Activated CD8-positive, alpha-beta T cell treated with anti-CD3 and anti-CD28 coated beads for 36 hours (primary cell): Measurements from ENCODE around the gene KIAA1549. TPM values are rescaled to one million over a fixed set of nuclear protein-coding genes. Genes with fewer than 3 reads are reported as not detected.

Experiments used
- ATAC-seq: fragments of 200-7000 bp; cut with Tn5 transposase; one replicate; pipeline ENCODE4 v1.10.0; 2021; ENCODE audit warnings: mild to moderate bottlenecking, moderate library complexity
- CTCF ChIA-PET: fragments of 350-600 bp; sonication (Branson Sonifier 250); formaldehyde crosslinking; loops from one replicate; lab custom pipeline; 2021; ENCODE audit warnings: antibody characterized with exemption; lab: Charles Lee
- POLR2A ChIA-PET: fragments of 350-600 bp; sonication (Branson Sonifier 250); formaldehyde crosslinking; loops from one replicate; lab custom pipeline; 2021; ENCODE audit warnings: antibody characterized with exemption; lab: Charles Lee
- DNase-seq: peaks from one replicate; pipeline ENCODE4 v3.0.0-alpha.2; 2020
- H3K27ac Mint-ChIP-seq: one replicate; pipeline ENCODE4 v1.8.0; 2021; ENCODE audit warnings: mild to moderate bottlenecking, mixed read lengths
- H3K27me3 Mint-ChIP-seq: one replicate; pipeline ENCODE4 v1.8.0; 2021; ENCODE audit warnings: mixed read lengths
- H3K36me3 Mint-ChIP-seq: one replicate; pipeline ENCODE4 v1.8.0; 2021; ENCODE audit warnings: low read depth, mixed read lengths
- H3K4me1 Mint-ChIP-seq: one replicate; pipeline ENCODE4 v1.8.0; 2021; ENCODE audit warnings: low read depth, mixed read lengths
- H3K4me3 Mint-ChIP-seq: one replicate; pipeline ENCODE4 v1.8.0; 2021; ENCODE audit warnings: mild to moderate bottlenecking, moderate library complexity, mixed read lengths
- H3K9me3 Mint-ChIP-seq: one replicate; pipeline ENCODE4 v1.8.0; 2021; ENCODE audit warnings: mixed read lengths
- CTCF ChIP-seq: fragments of 200-600 bp; IDR thresholded peaks from one replicate; pipeline ENCODE4 v1.8.0; 2022; ENCODE audit warnings: antibody characterized with exemption, mild to moderate bottlenecking
- intact Hi-C: fragments of 100-400 bp; cut with micrococcal nuclease; formaldehyde crosslinking; loops from one replicate; pipeline ENCODE4 v1.10.0; 2022
- total RNA-seq, 2 experiments: library from RNA; stranded (reverse); gene quantifications; one replicate each; pipeline ENCODE4 v1.2.3, GENCODE V29; 2021

KIAA1549 gene
- total RNA-seq, 2 experiments from 2014 or later, result 1.3 to 1.5 TPM

DNA sequence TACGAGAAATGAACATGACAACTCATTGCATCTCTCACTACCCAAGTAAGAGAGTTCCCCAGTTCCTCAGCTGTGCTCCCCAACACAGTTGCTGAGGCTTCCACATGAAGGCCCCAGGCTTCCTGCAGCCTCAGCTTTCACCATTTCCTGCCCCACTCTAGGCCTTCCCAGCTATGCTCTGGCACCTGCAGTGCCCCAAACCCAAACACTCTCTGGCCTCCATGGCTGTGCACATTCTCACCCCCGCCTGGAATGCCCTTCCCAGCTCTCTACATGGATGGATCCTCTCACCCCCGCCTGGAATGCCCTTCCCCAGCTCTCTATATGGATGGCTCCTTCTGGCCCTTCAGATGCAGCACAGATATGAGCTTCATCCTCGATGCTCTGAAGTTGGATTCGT is 61.3 kb downstream of the KIAA1549 start:
- no peak overlapping the region for H3K27ac Mint-ChIP-seq
- H3K27me3 Mint-ChIP-seq, result peaks cover 2% of the 10 kb centered on the region
- CTCF ChIA-PET, result interaction anchor here (0.9 to 2.6 kb wide), 3 partner anchors 16 to 34 kb away, joined by 3 to 9 read pairs (median 3); no protein-coding TSS in a partner anchor

GRCh38 chr7:138919216-138919615 is 62.0 kb downstream of the KIAA1549 start:
- ChIA-PET POLR2A (no interaction called here), CTCF (interaction anchor here (0.9 to 2.6 kb wide), 3 partner anchors 16 to 33 kb away, joined by 3 to 9 read pairs (median 3); no protein-coding TSS in a partner anchor)
- Mint-ChIP-seq H3K27ac (no peak overlapping the region), H3K9me3 (no peaks in the 10 kb centered on the region), H3K4me1 (peaks cover 4% of the 10 kb centered on the region), H3K4me3 (no peak overlapping the region), H3K27me3 (peaks cover 3% of the 10 kb centered on the region), H3K36me3 (no peaks in the 10 kb centered on the region)
- intact Hi-C loops, result no loop called here
- ATAC-seq, result no peak
- no peak for DNase-seq
- no peak for TF ChIP-seq CTCF

More for the DNA sequence above, 61.3 kb downstream of the KIAA1549 start:
- H3K9me3 Mint-ChIP-seq, result no peaks in the 10 kb centered on the region
- no peaks in the 10 kb centered on the region for H3K36me3 Mint-ChIP-seq
- ATAC-seq, result no peak
- intact Hi-C loops, result no loop called here
- no peak for TF ChIP-seq CTCF
- peaks cover 4% of the 10 kb centered on the region for H3K4me1 Mint-ChIP-seq
- no peak overlapping the region for H3K4me3 Mint-ChIP-seq
- DNase-seq, result no peak
- POLR2A ChIA-PET, result interaction anchor here (1.0 kb wide), 1 partner anchor 14 kb away, joined by 3 read pairs; no protein-coding TSS in a partner anchor

GRCh38 chr7:138918756-138919155 is 62.4 kb downstream of the KIAA1549 start:
- H3K27ac Mint-ChIP-seq, result no peak overlapping the region
- ChIA-PET POLR2A (no interaction called here), CTCF (interaction anchor here (1.3 to 2.6 kb wide), 2 partner anchors 24 to 32 kb away, joined by 3 to 9 read pairs; no protein-coding TSS in a partner anchor)
- peaks cover 3% of the 10 kb centered on the region for H3K27me3 Mint-ChIP-seq
- TF ChIP-seq CTCF, result no peak
- no peaks in the 10 kb centered on the region for H3K36me3 Mint-ChIP-seq
- no peak overlapping the region for H3K4me3 Mint-ChIP-seq
- DNase-seq, result no peak
- ATAC-seq, result no peak
- no peaks in the 10 kb centered on the region for H3K9me3 Mint-ChIP-seq
- peaks cover 4% of the 10 kb centered on the region for H3K4me1 Mint-ChIP-seq
- intact Hi-C loops, result no loop called here

DNA sequence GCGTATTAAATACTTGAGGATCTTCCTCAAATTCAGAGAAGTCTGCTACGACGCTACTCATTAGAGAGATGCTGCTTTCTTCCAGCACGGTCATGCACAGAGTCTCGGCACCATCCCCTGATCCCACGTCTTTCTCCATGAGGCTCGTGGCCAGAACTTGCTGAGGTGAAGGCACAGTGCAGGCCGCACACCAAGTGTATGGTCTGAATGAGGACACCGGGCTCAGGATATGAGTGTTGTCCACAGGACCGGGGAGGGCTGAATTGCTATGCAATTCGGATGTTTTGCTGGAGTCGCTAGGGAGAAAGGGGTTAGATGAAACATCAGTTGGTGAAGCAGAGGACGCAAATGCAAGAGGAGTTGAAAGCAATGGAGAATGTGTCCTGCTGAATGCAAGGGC is 63.0 kb downstream of the KIAA1549 start:
- Mint-ChIP-seq H3K27ac (no peak overlapping the region), H3K27me3 (peaks cover 3% of the 10 kb centered on the region), H3K4me1 (peaks cover 4% of the 10 kb centered on the region), H3K4me3 (no peak overlapping the region), H3K36me3 (no peaks in the 10 kb centered on the region), H3K9me3 (no peaks in the 10 kb centered on the region)
- TF ChIP-seq CTCF, result no peak
- ATAC-seq (no peak), DNase-seq (no peak)
- intact Hi-C loops, result no loop called here
- ChIA-PET POLR2A (no interaction called here), CTCF (no interaction called here)

DNA sequence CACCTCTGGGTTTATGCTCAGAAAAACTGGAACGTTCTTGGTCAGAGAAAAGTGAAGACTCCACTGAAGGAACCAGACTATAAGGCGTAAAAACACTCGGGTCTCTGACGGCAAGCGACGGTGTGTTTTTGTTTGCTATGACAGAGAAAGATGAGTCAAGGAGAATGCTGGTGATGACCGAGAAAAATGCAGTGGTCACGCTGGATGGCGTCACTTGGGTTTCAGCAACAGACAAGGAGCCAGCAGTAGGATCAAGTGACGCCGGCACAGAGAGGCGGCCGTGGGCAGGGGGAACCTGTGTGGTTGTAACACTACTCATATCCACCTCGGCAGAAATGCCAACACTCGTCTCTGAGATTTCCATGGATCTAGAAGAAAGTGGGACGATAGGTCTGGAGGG is 63.4 kb downstream of the KIAA1549 start:
- Mint-ChIP-seq H3K27me3 (peaks cover 3% of the 10 kb centered on the region), H3K36me3 (no peaks in the 10 kb centered on the region), H3K27ac (no peak overlapping the region), H3K9me3 (no peaks in the 10 kb centered on the region), H3K4me1 (peaks cover 4% of the 10 kb centered on the region), H3K4me3 (no peak overlapping the region)
- intact Hi-C loops, result no loop called here
- DNase-seq (no peak), ATAC-seq (no peak)
- POLR2A ChIA-PET, result no interaction called here
- CTCF ChIA-PET, result interaction anchor here (1.1 kb wide), 1 partner anchor 99 kb away, joined by 3 read pairs; no protein-coding TSS in a partner anchor
- no peak for TF ChIP-seq CTCF
